Measurements from ENCODE around the gene SLC9A3. TPM values are rescaled to one million over a fixed set of nuclear protein-coding genes. Genes with fewer than 3 reads are reported as not detected.

The SLC9A3 gene
- total RNA-seq, 2 donors from 2014 or later, result 0.21 to 1.1 TPM

DNA sequence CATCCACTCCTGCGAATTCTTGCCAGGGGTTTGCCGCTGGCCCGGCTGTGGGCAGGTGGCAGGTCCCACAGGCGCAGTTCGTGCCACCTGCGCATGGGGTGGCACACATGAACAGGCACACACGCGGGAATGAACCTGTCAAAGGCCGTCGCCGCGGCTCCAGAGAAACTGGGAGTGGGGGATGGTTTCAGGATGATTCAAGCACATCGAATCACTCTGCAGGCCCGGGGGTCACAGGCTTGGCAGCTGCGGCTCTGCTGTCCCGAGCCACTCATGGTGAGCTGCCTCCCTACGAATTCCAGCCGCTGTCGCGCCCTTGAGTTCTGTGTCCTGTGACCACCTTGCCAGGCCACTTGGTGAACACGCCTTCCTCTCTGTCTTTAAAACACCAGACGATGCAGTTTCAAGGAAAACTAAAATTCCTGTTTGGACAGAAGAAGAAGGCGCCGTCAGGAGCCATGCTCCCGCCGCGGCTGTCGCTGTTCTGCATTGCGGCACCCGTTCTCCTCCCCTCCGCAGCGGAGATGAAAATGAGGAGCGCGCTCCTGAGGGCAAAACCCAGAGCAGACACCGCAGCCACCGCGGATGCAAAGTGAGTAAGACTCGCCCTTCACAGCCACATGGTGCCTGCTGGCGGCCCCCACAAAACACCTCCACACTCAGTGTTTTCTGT is 96.7 kb downstream of the SLC9A3 start:
- H3K4me1 Mint-ChIP-seq (ENCODE audit: low read depth in 2 of 2), result peaks cover 7 to 17% of the 10 kb centered on the region in 2 donors
- ATAC-seq, result no peak
- H3K27ac Mint-ChIP-seq, result no peak overlapping the region
- no peaks in the 10 kb centered on the region for H3K36me3 Mint-ChIP-seq
- no peaks in the 10 kb centered on the region for H3K9me3 Mint-ChIP-seq
- no peak for DNase-seq (ENCODE audit: low spot score)
- H3K27me3 Mint-ChIP-seq, result peaks cover 13% of the 10 kb centered on the region in 2 donors
- H3K4me3 Mint-ChIP-seq, result no peak overlapping the region

DNA sequence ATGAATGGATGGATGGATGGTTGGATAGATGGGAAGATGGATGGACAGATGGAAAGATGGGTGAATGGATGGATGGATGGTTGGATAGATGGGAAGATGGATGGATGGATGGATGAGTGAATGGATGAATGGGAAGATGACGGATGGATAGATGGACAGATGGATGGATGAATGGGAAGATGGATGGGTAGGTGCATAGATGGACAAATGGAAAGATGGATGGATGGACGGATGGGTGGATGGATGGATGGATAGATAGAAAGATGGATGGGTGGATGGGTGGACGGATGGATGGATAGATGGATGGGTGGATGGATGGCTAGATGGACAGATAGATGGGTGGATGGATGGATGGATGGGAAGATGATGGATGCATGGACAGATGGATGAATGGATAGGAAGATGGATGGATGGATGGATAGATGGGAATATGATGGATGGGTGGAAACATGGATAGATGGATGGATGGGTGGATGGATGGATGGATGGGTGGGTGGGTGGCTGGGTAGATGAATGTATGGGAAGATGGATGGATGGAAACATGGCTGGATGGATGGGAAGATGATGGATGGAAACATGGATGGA is 97.8 kb downstream of the SLC9A3 start:
- Mint-ChIP-seq H3K27me3 (peaks cover 13% of the 10 kb centered on the region in 2 donors), H3K4me1 (ENCODE audit: low read depth in 2 of 2) (peaks cover 7 to 17% of the 10 kb centered on the region in 2 donors)

DNA sequence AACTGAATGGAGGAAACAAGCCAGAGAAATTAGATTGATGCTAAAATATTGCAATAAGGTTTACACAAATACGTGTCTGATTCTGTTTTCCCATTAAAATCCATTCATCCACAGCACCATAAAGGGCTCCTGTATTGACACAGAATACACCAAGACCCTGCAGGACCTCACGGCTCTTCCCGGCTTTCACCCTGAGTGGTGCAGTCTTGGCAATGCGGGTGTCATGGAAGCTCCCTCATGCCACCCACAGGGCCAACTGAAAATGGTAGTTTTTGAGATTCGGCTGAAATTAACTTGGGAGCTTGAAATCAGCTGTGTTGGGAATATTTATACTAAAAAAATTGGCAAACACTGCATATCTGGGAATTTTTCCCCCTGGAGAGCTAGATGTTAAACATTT is 98.5 kb downstream of the SLC9A3 start:
- DNase-seq (ENCODE audit: low spot score), result no peak
- no peak for ATAC-seq
- Mint-ChIP-seq H3K27me3 (peaks cover 13% of the 10 kb centered on the region in 2 donors), H3K27ac (no peak overlapping the region), H3K9me3 (no peaks in the 10 kb centered on the region), H3K4me3 (no peak overlapping the region), H3K36me3 (no peaks in the 10 kb centered on the region), H3K4me1 (ENCODE audit: low read depth in 2 of 2) (peaks cover 7 to 17% of the 10 kb centered on the region in 2 donors)

More for the DNA sequence above, 97.8 kb downstream of the SLC9A3 start:
- no peak overlapping the region for H3K4me3 Mint-ChIP-seq
- no peaks in the 10 kb centered on the region for H3K9me3 Mint-ChIP-seq
- DNase-seq (ENCODE audit: low spot score) (no peak), ATAC-seq (no peak)
- H3K36me3 Mint-ChIP-seq, result no peaks in the 10 kb centered on the region
- no peak overlapping the region for H3K27ac Mint-ChIP-seq

DNA sequence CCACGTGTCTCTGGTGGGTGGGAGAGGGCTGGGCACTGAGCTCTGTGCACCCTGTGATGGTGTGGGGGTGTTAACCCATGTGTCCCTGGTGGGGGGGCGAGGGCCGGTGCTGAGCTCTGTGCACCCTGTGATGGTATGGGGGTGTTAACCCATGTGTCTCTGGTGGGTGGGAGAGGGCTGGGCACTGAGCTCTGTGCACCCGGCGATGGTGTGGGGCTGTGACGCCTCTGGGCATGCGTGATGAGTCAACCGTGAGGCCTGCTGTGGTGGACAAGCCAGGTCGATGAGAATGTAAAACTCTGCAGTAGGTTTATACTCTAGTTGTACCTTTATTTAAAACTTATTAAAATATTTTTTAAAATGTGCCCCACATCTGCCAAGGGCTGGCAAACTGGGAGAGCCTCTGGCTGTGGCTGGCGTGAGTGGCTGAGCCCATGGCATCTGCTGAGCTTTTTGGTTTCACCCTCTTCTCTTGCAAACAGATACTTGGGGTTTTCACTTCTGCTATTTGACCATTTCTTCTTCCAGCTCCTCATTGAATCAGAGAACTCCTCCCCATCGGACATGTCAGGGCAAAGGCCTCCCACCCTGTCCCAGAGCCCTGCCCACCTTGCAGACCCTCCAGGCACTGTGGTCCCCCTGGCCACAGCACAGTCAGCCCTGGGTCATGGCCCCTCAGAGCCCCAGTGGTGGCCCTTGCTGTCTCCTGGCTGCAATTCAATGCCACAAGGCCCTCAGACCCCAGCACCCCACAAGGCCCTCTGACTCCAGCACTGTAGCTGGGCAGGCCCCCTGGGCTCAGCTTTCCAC is 99.7 kb downstream of the SLC9A3 start:
- H3K27ac Mint-ChIP-seq, result no peak overlapping the region
- no peak for DNase-seq (ENCODE audit: low spot score)

DNA sequence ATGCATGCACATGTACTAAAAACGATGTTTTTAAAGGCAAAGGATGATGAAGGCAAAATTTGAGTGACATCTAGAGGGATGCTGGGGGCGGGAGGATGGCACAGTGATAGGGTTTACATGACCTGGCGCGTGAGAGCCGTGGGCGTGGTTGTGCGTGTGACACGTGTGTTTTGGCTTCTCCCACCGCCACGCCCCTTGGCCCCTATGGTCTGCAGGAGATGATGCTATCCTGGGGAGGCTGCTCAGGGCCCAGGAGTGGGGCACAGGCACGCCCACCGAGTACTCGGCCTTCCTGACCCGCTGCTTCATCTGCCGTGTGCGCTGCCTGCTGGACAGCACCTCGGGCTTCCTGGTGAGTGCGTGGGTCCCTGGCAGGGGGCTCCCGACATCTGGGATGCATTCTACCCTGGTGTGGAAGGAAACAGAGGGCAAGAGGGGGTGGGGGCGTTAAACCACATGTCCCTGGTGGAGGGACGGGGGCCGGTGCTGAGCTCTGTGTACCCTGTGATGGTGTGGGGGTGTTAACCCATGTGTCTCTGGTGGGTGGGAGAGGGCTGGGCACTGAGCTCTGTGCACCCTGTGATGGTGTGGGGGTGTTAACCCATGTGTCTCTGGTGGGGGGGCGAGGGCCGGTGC is 100.5 kb downstream of the SLC9A3 start:
- Mint-ChIP-seq H3K4me1 (ENCODE audit: low read depth in 2 of 2) (peaks cover 7 to 15% of the 10 kb centered on the region in 2 donors), H3K27ac (no peak overlapping the region), H3K9me3 (no peaks in the 10 kb centered on the region), H3K27me3 (peaks cover 13% of the 10 kb centered on the region in 2 donors), H3K36me3 (no peaks in the 10 kb centered on the region), H3K4me3 (no peak overlapping the region)
- ATAC-seq (no peak), DNase-seq (ENCODE audit: low spot score) (no peak)

More for the DNA sequence above, 99.7 kb downstream of the SLC9A3 start:
- Mint-ChIP-seq H3K9me3 (no peaks in the 10 kb centered on the region), H3K36me3 (no peaks in the 10 kb centered on the region), H3K27me3 (peaks cover 13% of the 10 kb centered on the region in 2 donors), H3K4me1 (ENCODE audit: low read depth in 2 of 2) (peaks cover 7 to 15% of the 10 kb centered on the region in 2 donors), H3K4me3 (no peak overlapping the region)
- ATAC-seq, result no peak

DNA sequence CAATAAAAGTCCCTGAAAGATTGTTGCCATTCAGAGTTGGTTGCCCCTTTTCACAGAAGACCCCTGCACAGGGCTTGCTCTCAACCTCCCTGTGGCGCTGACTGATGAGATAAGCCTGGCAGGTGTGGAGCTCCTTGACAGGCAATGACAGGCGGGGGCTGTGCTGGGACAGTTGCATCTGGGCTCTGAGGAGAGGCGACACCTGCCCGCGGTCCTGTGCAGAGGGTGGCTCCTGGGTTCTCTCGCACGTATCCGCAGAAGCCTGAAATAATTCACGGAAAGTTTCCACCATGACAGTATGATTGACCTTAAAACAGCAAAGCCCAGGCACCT is 101.0 kb downstream of the SLC9A3 start:
- Mint-ChIP-seq H3K4me3 (no peak overlapping the region), H3K4me1 (ENCODE audit: low read depth in 2 of 2) (peaks cover 7 to 15% of the 10 kb centered on the region in 2 donors), H3K27me3 (peaks cover 13% of the 10 kb centered on the region in 2 donors), H3K9me3 (no peaks in the 10 kb centered on the region), H3K36me3 (no peaks in the 10 kb centered on the region), H3K27ac (no peak overlapping the region)
- ATAC-seq (no peak), DNase-seq (ENCODE audit: low spot score) (no peak)

DNA sequence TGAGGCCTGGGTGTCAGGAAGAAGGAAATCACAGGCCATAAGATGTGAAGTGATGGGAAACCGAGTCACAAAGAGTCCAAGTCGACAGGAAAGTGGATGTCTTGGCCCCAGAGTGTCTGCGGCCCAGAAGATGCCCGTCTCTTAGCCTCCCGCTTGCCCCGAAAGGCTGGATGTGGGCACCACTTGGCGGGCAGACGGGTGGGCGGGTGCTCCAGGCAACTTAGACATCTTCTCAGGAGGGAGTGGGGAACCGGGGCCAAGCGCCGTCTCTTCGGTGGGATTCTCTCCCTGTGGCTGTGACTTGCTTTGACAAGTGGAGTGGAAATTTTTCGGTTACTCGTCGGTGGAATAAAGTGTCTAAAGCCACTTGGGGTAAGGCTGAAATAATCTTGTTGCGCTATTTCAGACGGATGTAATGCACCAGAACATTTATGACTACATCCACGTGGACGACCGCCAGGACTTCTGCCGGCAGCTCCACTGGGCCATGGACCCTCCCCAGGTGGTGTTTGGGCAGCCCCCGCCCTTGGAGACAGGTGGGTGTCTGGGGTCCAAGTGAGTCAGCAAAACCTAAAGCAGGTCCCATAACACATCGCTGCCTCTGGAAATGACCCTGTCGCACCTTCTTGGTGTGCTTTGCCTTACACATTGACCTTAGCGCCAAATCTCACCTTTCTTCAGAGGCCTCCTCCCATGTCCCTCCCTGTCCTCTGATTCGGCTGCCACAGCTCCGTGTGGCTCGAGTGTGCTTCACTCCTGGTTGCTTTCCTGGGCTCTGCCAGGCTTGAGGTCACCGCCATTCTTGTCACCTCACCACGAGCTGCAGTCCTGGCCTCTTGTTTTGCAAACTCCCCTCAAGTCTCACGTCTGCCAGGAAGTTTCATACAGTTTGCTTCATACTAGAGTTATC is 101.7 kb downstream of the SLC9A3 start:
- DNase-seq (ENCODE audit: low spot score), result no peak
- Mint-ChIP-seq H3K27me3 (peaks cover 10 to 13% of the 10 kb centered on the region in 2 donors), H3K36me3 (no peaks in the 10 kb centered on the region)

DNA sequence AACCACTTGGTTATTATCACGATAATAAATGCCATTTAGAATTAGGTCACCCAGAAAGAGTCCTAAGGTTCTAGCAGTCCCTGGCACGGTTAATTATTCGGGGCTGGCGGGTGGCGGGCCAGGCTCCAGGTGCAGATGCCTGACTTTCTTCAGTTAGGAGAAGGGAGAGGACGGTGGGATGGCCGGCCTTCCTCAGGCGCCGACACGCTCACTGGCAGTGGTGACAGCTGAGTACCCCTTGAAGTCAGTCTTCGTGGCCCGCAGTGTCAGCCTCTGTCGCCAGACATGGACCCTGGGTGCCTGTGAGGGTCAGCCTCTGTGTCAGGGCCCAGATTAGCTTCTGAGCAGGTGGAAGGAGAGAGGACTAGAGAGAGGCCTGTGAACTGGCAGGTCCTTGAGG is 102.3 kb downstream of the SLC9A3 start:
- Mint-ChIP-seq H3K9me3 (no peaks in the 10 kb centered on the region), H3K4me3 (no peak overlapping the region), H3K27me3 (peaks cover 9 to 12% of the 10 kb centered on the region in 2 donors), H3K27ac (no peak overlapping the region), H3K36me3 (no peaks in the 10 kb centered on the region), H3K4me1 (ENCODE audit: low read depth in 2 of 2) (peaks cover 7 to 15% of the 10 kb centered on the region in 2 donors)
- ATAC-seq (no peak), DNase-seq (ENCODE audit: low spot score) (no peak)

More for the DNA sequence above, 101.7 kb downstream of the SLC9A3 start:
- no peak for ATAC-seq
- H3K9me3 Mint-ChIP-seq, result no peaks in the 10 kb centered on the region
- H3K27ac Mint-ChIP-seq, result no peak overlapping the region
- H3K4me1 Mint-ChIP-seq (ENCODE audit: low read depth in 2 of 2), result peaks cover 7 to 15% of the 10 kb centered on the region in 2 donors
- no peak overlapping the region for H3K4me3 Mint-ChIP-seq

DNA sequence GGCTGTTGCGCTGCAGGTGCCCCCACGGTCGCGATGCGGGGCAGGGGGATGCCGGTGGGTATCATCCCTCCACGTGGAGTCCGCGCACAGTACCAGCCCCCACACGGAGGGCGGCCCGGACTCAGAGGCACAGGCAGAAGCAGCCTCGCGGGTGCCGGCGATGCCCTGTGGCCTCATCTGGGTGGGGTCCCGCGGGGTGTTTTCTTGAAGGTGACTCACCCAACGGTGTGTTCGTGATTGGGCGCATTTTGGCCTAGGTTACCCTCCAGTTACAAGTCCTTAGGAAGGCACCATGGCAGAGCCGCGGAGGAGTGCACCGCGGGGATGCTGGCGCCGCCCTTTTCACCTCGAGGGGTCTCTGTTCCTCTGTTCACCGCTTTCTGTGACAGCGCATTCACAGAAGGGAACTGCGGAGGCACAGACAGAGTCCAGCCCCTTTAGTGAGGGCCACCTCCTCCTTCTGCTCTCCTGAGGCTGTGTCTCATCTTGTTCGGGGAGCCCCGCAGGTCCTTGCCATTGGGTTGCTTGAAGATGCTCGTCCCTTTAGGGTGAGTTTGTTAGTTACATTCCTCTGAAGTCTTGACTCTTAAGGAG is 102.9 kb downstream of the SLC9A3 start:
- H3K36me3 Mint-ChIP-seq, result no peaks in the 10 kb centered on the region
- no peak for ATAC-seq
- no peak overlapping the region for H3K27ac Mint-ChIP-seq
- H3K4me3 Mint-ChIP-seq, result no peak overlapping the region
- H3K27me3 Mint-ChIP-seq, result peaks cover 4 to 7% of the 10 kb centered on the region in 2 donors
- no peaks in the 10 kb centered on the region for H3K9me3 Mint-ChIP-seq
- no peak for DNase-seq (ENCODE audit: low spot score)
- H3K4me1 Mint-ChIP-seq (ENCODE audit: low read depth in 2 of 2), result peaks cover 3 to 15% of the 10 kb centered on the region in 2 donors

DNA sequence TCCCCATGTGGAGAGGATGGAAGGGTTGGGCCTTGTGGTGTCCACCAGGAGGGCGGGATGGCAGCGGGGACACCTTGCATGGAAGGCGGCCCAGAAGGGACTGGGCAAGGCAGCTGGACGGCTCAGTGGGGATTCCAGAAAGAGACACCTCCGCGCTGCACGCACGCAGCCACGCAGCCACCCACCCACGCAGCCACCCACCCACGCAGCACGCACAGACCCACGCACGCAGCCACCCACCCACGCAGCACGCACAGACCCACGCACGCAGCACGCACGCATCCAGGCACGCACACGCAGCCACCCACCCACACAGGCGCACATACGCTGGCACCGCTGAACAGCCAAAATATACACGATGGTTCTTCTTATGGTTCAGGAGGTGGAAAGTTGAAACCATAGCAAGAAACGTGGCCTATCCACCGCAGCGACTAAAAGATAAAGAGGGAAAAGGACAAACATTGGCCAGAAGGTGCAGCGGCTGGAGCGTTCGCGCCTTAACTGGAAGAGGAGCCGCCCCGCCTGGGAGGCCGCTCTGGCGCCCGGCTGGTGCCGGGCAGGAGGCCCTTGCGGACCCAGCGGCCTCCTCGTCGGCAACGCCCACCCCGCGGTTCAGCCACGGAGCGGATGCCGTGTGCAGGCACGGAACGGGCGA is 103.5 kb downstream of the SLC9A3 start:
- Mint-ChIP-seq H3K4me1 (ENCODE audit: low read depth in 2 of 2) (peaks cover 0 to 19% of the 10 kb centered on the region in 2 donors), H3K27me3 (peaks cover 0 to under 1% of the 10 kb centered on the region in 2 donors), H3K9me3 (no peaks in the 10 kb centered on the region), H3K4me3 (no peak overlapping the region), H3K27ac (no peak overlapping the region), H3K36me3 (no peaks in the 10 kb centered on the region)
- no peak for DNase-seq (ENCODE audit: low spot score)
- no peak for ATAC-seq

All from natural killer cell treated with Interleukin-12 subunit alpha and Interleukin-12 subunit beta and Interleukin-15 and Interleukin-18, amount 100 ng/mL, for 72 hours (primary cell).